A673 (cell line): Measurements from ENCODE around the gene KIF17. TPM values are rescaled to one million over a fixed set of nuclear protein-coding genes. Genes with fewer than 3 reads are reported as not detected.
A peak's percentile ranks its signal among the peaks of the same experiment; 100 is the strongest.
"Not testable (repeated sequence)": the region's sequence is repeated elsewhere in the genome, so short reads cannot be mapped to it uniquely, and the experiment has no call there.

Experiments used
- BruUV-seq: library from RNA; stranded (reverse); fragments of 400-500 nt; replicated peaks from 2 replicates; lab custom pipeline; 2021; lab: Mats Ljungman, UMichigan
- CTCF ChIA-PET: fragments of 300-600 bp; sonication (Branson Sonifier 250); formaldehyde crosslinking; loops from one replicate; lab custom pipeline; 2022; ENCODE audit warnings: antibody characterized with exemption; lab: Charles Lee
- POLR2A ChIA-PET: fragments of 300-600 bp; sonication (Branson Sonifier 250); formaldehyde crosslinking; loops from one replicate; lab custom pipeline; 2022; ENCODE audit warnings: antibody characterized with exemption; ENCODE audit not compliant: low non-redundant PET; lab: Charles Lee
- DNase-seq: peaks from one replicate; pipeline ENCODE4 v3.0.0-alpha.2; 2015; ENCODE audit warnings: low spot score
- H3K27ac ChIP-seq: fragments of 200-600 bp; sonication (generic); 2 replicates; pipeline ENCODE4 v1.5.1; 2016; ENCODE audit warnings: mixed run types, low read depth, mild to moderate bottlenecking, mixed read lengths, antibody characterized with exemption, low read length; ENCODE audit not compliant: poor library complexity, severe bottlenecking
- H3K27me3 ChIP-seq: fragments of 200-600 bp; sonication (generic); replicated peaks from 2 replicates; pipeline ENCODE4 v1.6.1; 2017; ENCODE audit warnings: mixed run types, low read depth, mild to moderate bottlenecking, mixed read lengths, antibody characterized with exemption, low read length; ENCODE audit not compliant: insufficient read depth, poor library complexity
- H3K36me3 ChIP-seq: fragments of 200-600 bp; sonication (generic); 2 replicates; pipeline ENCODE4 v1.6.1; 2016; ENCODE audit warnings: mixed run types, mild to moderate bottlenecking, mixed read lengths, antibody characterized with exemption, low read length; ENCODE audit not compliant: insufficient read depth, poor library complexity, severe bottlenecking
- H3K4me1 ChIP-seq: fragments of 200-600 bp; sonication (generic); 2 replicates; pipeline ENCODE4 v1.6.1; 2017; ENCODE audit warnings: mixed run types, mild to moderate bottlenecking, mixed read lengths, antibody characterized with exemption, low read length; ENCODE audit not compliant: insufficient read depth, poor library complexity, severe bottlenecking
- H3K4me3 ChIP-seq: fragments of 200-600 bp; sonication (generic); 2 replicates; pipeline ENCODE4 v1.5.1; 2016; ENCODE audit warnings: low read depth, mixed run types, mild to moderate bottlenecking, mixed read lengths, low read length; ENCODE audit not compliant: poor library complexity, severe bottlenecking
- H3K9me3 ChIP-seq: fragments of 200-600 bp; sonication (generic); 2 replicates; pipeline ENCODE4 v1.6.1; 2016; ENCODE audit warnings: mixed run types, low read depth, mild to moderate bottlenecking, mixed read lengths, antibody characterized with exemption, low read length; ENCODE audit not compliant: poor library complexity, severe bottlenecking
- EZH2 ChIP-seq: fragments of 200-600 bp; sonication (generic); IDR thresholded peaks from 2 replicates; pipeline ENCODE4 v1.6.1; 2017; ENCODE audit warnings: borderline replicate concordance, low read depth, mild to moderate bottlenecking, mixed read lengths, antibody characterized with exemption, low read length; ENCODE audit not compliant: poor library complexity, severe bottlenecking
- intact Hi-C: fragments of 100-400 bp; cut with micrococcal nuclease; formaldehyde crosslinking; loops from one replicate; pipeline ENCODE4 v1.10.0; 2022; ENCODE audit not compliant: unreplicated experiment
- total RNA-seq: library from RNA; stranded (reverse); gene quantifications from 2 replicates; pipeline ENCODE4 v1.2.3, GENCODE V29; 2021
- TF ChIP-seq, protein P1 (sequence below): fragments of 300-800, 200-600 bp; sonication (generic); conservative IDR thresholded peaks from 2 replicates; pipeline ENCODE4 v1.5.1; 2017; ENCODE audit warnings: low read depth, mild to moderate bottlenecking, antibody characterized with exemption, low read length, moderate library complexity, mixed read lengths

Gene KIF17
- total RNA-seq, 1 experiment from 2014 or later = 0.71 TPM

DNA sequence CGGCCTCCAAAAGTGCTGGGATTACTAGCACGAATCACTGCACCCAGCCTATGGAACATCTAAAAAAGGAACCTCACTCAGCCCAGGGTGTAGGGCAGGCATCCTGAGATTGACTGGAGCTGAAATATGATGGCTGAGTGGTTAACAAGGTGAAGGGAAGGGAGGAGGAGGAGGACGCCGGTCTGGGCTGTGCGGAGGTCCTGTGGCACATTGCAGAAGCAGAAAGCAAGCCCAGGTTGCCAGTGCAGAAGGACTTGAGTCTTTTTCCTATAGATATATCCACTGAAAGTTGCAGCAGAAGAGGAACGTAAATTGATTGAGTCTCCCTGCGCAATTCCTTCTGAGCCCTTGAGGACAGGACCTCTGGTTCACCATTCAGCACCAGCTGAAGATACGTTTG is 1.5 kb upstream of the KIF17 start:
- TF ChIP-seq, protein P1, sequence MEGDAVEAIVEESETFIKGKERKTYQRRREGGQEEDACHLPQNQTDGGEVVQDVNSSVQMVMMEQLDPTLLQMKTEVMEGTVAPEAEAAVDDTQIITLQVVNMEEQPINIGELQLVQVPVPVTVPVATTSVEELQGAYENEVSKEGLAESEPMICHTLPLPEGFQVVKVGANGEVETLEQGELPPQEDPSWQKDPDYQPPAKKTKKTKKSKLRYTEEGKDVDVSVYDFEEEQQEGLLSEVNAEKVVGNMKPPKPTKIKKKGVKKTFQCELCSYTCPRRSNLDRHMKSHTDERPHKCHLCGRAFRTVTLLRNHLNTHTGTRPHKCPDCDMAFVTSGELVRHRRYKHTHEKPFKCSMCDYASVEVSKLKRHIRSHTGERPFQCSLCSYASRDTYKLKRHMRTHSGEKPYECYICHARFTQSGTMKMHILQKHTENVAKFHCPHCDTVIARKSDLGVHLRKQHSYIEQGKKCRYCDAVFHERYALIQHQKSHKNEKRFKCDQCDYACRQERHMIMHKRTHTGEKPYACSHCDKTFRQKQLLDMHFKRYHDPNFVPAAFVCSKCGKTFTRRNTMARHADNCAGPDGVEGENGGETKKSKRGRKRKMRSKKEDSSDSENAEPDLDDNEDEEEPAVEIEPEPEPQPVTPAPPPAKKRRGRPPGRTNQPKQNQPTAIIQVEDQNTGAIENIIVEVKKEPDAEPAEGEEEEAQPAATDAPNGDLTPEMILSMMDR = no peak
- TF ChIP-seq EZH2 = no peak
- POLR2A ChIA-PET = no interaction called here

DNA sequence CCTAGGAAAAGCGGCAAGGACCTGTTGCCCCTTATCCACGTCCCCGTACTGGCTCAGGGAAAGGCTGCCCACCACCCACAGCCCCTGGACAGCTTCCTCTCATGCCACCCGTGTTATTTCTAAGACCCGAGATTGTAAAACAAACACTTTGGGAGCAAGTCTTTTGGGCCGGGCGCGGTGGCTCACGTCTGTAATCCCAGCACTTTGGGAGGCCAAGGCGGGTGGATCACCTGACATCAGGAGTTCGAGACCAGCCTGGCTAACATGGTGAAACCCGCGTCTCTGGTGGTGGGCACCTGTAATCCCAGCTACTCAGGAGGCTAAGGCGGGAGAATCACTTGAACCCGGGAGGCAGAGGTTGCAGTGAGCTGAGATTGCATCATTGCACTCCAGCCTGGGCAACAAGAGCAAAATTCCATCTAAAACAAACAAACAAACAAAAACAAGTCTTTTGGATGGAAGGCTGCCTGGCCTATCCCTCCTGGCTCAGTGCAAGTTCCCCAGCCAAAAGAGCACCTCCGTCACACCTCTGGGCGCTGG is 606 bp upstream of the KIF17 start:
- H3K9me3 ChIP-seq, H3K27me3 ChIP-seq, H3K36me3 ChIP-seq, intact Hi-C loops, H3K4me1 ChIP-seq, BruUV-seq, H3K27ac ChIP-seq, DNase-seq: not testable (repeated sequence)
- ChIA-PET CTCF (interaction anchor here (1.2 kb wide), 1 partner anchor 21 kb away, joined by 4 read pairs; no protein-coding TSS in a partner anchor), POLR2A (interaction anchor here (0.6 to 0.7 kb wide), 2 partner anchors 22 to 104 kb away, joined by 3 to 4 read pairs; no protein-coding TSS in a partner anchor)
- peak overlapping the region; percentile 50 for H3K4me3 ChIP-seq

More for the DNA sequence above, 1.5 kb upstream of the KIF17 start:
- intact Hi-C loops = no loop called here
- no peaks in the 10 kb centered on the region for H3K9me3 ChIP-seq
- H3K36me3 ChIP-seq = no peaks in the 10 kb centered on the region
- H3K4me3 ChIP-seq = no peak overlapping the region
- no peaks in the 10 kb centered on the region for H3K27me3 ChIP-seq
- DNase-seq = no peak
- no peak overlapping the region for H3K27ac ChIP-seq
- CTCF ChIA-PET = no interaction called here
- H3K4me1 ChIP-seq = no peaks in the 10 kb centered on the region
- no TSS peak for BruUV-seq

DNA sequence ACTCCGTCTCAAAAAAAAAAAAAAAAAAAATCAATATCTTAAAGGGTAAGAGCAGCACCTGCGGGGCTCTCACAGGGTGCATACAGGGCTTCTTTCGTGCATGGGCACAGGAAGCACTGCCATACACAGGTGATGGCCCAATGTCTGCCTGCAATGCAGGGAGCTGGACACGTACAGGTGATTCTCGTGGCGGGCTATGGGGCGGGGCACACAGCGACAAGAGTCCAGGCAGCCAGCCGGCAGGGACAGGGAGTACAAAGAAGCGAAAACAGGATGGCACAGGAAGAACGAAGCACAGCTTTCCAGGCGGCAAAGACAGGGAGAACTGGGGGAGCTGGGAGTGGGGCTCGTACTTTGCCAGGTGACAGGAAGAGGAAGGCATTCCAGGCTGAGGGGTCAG is 1.6 kb downstream of the KIF17 start:
- intact Hi-C loops = no loop called here
- no peaks in the 10 kb centered on the region for H3K27me3 ChIP-seq
- BruUV-seq = no TSS peak
- no peaks in the 10 kb centered on the region for H3K4me1 ChIP-seq
- CTCF ChIA-PET = no interaction called here
- H3K27ac ChIP-seq = no peak overlapping the region
- TF ChIP-seq, protein P1 = no peak
- no peak for TF ChIP-seq EZH2
- POLR2A ChIA-PET = no interaction called here
- H3K9me3 ChIP-seq = no peaks in the 10 kb centered on the region
- DNase-seq = no peak
- no peaks in the 10 kb centered on the region for H3K36me3 ChIP-seq
- H3K4me3 ChIP-seq = no peak overlapping the region

DNA sequence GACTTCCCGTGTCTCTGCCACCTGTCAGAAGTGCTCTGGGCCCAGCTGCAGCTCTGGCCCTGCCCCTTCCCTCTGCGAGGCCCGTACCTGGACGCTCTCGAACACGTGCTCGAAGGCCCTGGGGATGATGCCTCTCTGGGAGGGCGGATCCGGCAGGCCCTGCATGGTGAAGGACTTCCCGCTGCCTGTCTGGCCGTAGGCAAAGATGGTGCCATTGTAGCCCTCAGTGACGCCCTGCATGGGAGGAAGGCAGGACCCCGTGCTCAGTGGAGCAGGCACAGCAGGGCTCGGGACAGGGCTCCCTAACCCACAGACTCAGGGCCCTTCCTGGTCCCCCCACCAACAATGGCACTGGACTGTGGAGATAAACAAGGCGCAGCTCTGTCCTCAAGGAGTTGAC is 2.4 kb downstream of the KIF17 start:
- TF ChIP-seq, protein P1 = no peak
- TF ChIP-seq EZH2 = no peak
- BruUV-seq = no TSS peak
- ChIA-PET CTCF (no interaction called here), POLR2A (no interaction called here)
- intact Hi-C loops = no loop called here
- no peak for DNase-seq
- Histone ChIP-seq H3K4me1 (no peaks in the 10 kb centered on the region), H3K9me3 (no peaks in the 10 kb centered on the region), H3K27me3 (no peaks in the 10 kb centered on the region), H3K27ac (no peak overlapping the region), H3K4me3 (no peak overlapping the region), H3K36me3 (no peaks in the 10 kb centered on the region)
